IMR-90 (cell line): ENCODE results near the gene SAMSN1. TPM values are rescaled to one million over a fixed set of nuclear protein-coding genes. Genes with fewer than 3 reads are reported as not detected.

Experiments
- ATAC-seq: fragments of 200-7000 bp; cut with Tn5 transposase; 2 replicates; pipeline ENCODE4 v1.9.1; 2020; ENCODE audit warnings: low read depth, mild to moderate bottlenecking, moderate library complexity
- BruUV-seq: library from RNA; stranded (reverse); fragments of 400-500 nt; replicated peaks from 2 replicates; lab custom pipeline; 2021; lab: Mats Ljungman, UMichigan
- CTCF ChIA-PET: fragments of 300-600 bp; formaldehyde crosslinking; extraction: SDS; loops from one replicate; lab custom pipeline; 2021; ENCODE audit warnings: antibody characterized with exemption; lab: Yijun Ruan, JAX
- POLR2A ChIA-PET: fragments of 300-600 bp; sonication (Branson Sonifier 250); formaldehyde crosslinking; loops from one replicate; lab custom pipeline; 2022; ENCODE audit warnings: antibody characterized with exemption; ENCODE audit not compliant: unreplicated experiment; lab: Charles Lee
- DNase-seq: peaks from one replicate; pipeline ENCODE4 v3.0.0; 2013
- H2AFZ ChIP-seq: replicated peaks from 2 replicates; pipeline ENCODE3; 2013; ENCODE audit warnings: low read length, mild to moderate bottlenecking; ENCODE audit not compliant: poor library complexity
- H2AK5ac ChIP-seq: 2 replicates; pipeline ENCODE4 v1.6.1; 2013; ENCODE audit warnings: low read depth, low read length, inconsistent platforms
- H2AK9ac ChIP-seq: replicated peaks from 2 replicates; pipeline ENCODE3; 2013; ENCODE audit warnings: mild to moderate bottlenecking, low read depth, low read length, moderate library complexity; ENCODE audit not compliant: poor library complexity
- H2BK120ac ChIP-seq: 2 replicates; pipeline ENCODE4 v1.6.1; 2013; ENCODE audit warnings: low read depth, low read length, inconsistent platforms
- H2BK15ac ChIP-seq: 3 replicates; pipeline ENCODE4 v1.6.1; 2013; ENCODE audit warnings: low read depth, low read length, inconsistent platforms
- H2BK20ac ChIP-seq: 2 replicates; pipeline ENCODE4 v1.6.1; 2013; ENCODE audit warnings: low read depth, mild to moderate bottlenecking, inconsistent platforms, low read length, moderate library complexity
- H2BK5ac ChIP-seq: 2 replicates; pipeline ENCODE4 v1.6.1; 2013; ENCODE audit warnings: mild to moderate bottlenecking, low read depth, low read length, inconsistent platforms; ENCODE audit not compliant: poor library complexity, severe bottlenecking
- H3K14ac ChIP-seq: replicated peaks from 2 replicates; pipeline ENCODE4 v1.6.1; 2013; ENCODE audit warnings: low read depth, low read length, inconsistent platforms
- H3K18ac ChIP-seq: 2 replicates; pipeline ENCODE4 v1.6.1; 2013; ENCODE audit warnings: low read depth, low read length, control low read depth
- H3K23ac ChIP-seq: 2 replicates; pipeline ENCODE4 v1.6.1; 2013; ENCODE audit warnings: low read depth, low read length, inconsistent platforms
- H3K27ac ChIP-seq: 2 replicates; pipeline ENCODE4 v1.5.1; 2013; ENCODE audit warnings: mild to moderate bottlenecking, control low read depth, low read length; ENCODE audit not compliant: insufficient read depth
- H3K27me3 ChIP-seq: 2 replicates; pipeline ENCODE4 v1.6.1; 2013; ENCODE audit warnings: low read length; ENCODE audit not compliant: control insufficient read depth, insufficient read depth
- H3K36me3 ChIP-seq: 2 replicates; pipeline ENCODE4 v1.6.1; 2013; ENCODE audit warnings: low read length, mixed read lengths; ENCODE audit not compliant: control insufficient read depth, insufficient read depth
- H3K4ac ChIP-seq: 2 replicates; pipeline ENCODE4 v1.6.1; 2013; ENCODE audit warnings: low read depth, low read length, inconsistent platforms
- H3K4me1 ChIP-seq: 2 replicates; pipeline ENCODE4 v1.6.1; 2013; ENCODE audit warnings: low read length, mixed read lengths; ENCODE audit not compliant: control insufficient read depth, insufficient read depth
- H3K4me2 ChIP-seq: 2 replicates; pipeline ENCODE4 v1.6.1; 2013; ENCODE audit warnings: low read depth, mild to moderate bottlenecking, control low read depth, low read length, moderate library complexity
- H3K4me3 ChIP-seq: 2 replicates; pipeline ENCODE4 v1.5.1; 2013; ENCODE audit warnings: low read depth, mild to moderate bottlenecking, control low read depth, low read length, moderate library complexity; ENCODE audit not compliant: insufficient read depth
- H3K56ac ChIP-seq: 2 replicates; pipeline ENCODE4 v1.6.1; 2013; ENCODE audit warnings: low read length, inconsistent platforms; ENCODE audit not compliant: insufficient read depth; ENCODE audit errors: extremely low read depth
- H3K79me1 ChIP-seq, 2 experiments: 2 replicates each; pipeline ENCODE4 v1.6.1; 2013; ENCODE audit warnings: low read length in 2 of 2, inconsistent platforms in 1 of 2, low read depth in 1 of 2
- H3K9ac ChIP-seq: 2 replicates; pipeline ENCODE4 v1.6.1; 2013; ENCODE audit warnings: low read depth, low read length, control low read depth
- H3K9me1 ChIP-seq: 2 replicates; pipeline ENCODE4 v1.6.1; 2013; ENCODE audit warnings: low read length, inconsistent platforms; ENCODE audit not compliant: insufficient read depth
- H3K9me3 ChIP-seq: 2 replicates; pipeline ENCODE4 v1.6.1; 2013; ENCODE audit warnings: low read length; ENCODE audit not compliant: control insufficient read depth, insufficient read depth
- H4K20me1 ChIP-seq: 2 replicates; pipeline ENCODE4 v1.6.1; 2013; ENCODE audit warnings: low read length, inconsistent platforms; ENCODE audit not compliant: insufficient read depth
- H4K5ac ChIP-seq: 2 replicates; pipeline ENCODE4 v1.6.1; 2013; ENCODE audit warnings: mild to moderate bottlenecking, low read depth, low read length, control low read depth
- H4K8ac ChIP-seq, 2 experiments: 2 replicates each; pipeline ENCODE4 v1.6.1; 2013; ENCODE audit warnings: low read depth in 2 of 2, low read length in 2 of 2, control low read depth in 1 of 2, inconsistent platforms in 1 of 2
- H4K91ac ChIP-seq: 2 replicates; pipeline ENCODE4 v1.6.1; 2013; ENCODE audit warnings: low read depth, low read length, inconsistent platforms; ENCODE audit not compliant: insufficient read depth
- CEBPB ChIP-seq: IDR thresholded peaks from 2 replicates; pipeline ENCODE4 v1.6.1; 2012; ENCODE audit warnings: low read depth, low read length, improper control_type of control experiment
- CHD1 ChIP-seq: IDR thresholded peaks from 2 replicates; pipeline ENCODE4 v1.6.1; 2012; ENCODE audit warnings: low read depth, low read length, improper control_type of control experiment
- CTCF ChIP-seq: conservative IDR thresholded peaks from 2 replicates; pipeline ENCODE4 v1.5.1; 2012; ENCODE audit warnings: mild to moderate bottlenecking, low read depth, low read length, improper control_type of control experiment
- ELK1 ChIP-seq: fragments of 150-350 bp; IDR thresholded peaks from 2 replicates; pipeline ENCODE4 v1.6.1; 2016; ENCODE audit warnings: low read depth, mild to moderate bottlenecking, low read length, moderate library complexity, borderline replicate concordance
- MAFK ChIP-seq: IDR thresholded peaks from 2 replicates; pipeline ENCODE4 v1.6.1; 2012; ENCODE audit warnings: low read depth, low read length, improper control_type of control experiment
- MAZ ChIP-seq: IDR thresholded peaks from 2 replicates; pipeline ENCODE4 v1.6.1; 2012; ENCODE audit warnings: low read depth, mild to moderate bottlenecking, low read length, improper control_type of control experiment, moderate library complexity, borderline replicate concordance
- NFE2L2 ChIP-seq: fragments of 150-350 bp; IDR thresholded peaks from 2 replicates; pipeline ENCODE4 v1.6.1; 2016; ENCODE audit warnings: low read depth, mild to moderate bottlenecking, low read length
- RAD21 ChIP-seq: IDR thresholded peaks from 2 replicates; pipeline ENCODE4 v1.6.1; 2012; ENCODE audit warnings: low read length, improper control_type of control experiment
- SMC3 ChIP-seq: fragments of 150-350 bp; IDR thresholded peaks from 2 replicates; pipeline ENCODE4 v1.6.1; 2016; ENCODE audit warnings: low read depth, mild to moderate bottlenecking, antibody characterized with exemption, low read length, moderate library complexity
- USF2 ChIP-seq: fragments of 150-350 bp; IDR thresholded peaks from 2 replicates; pipeline ENCODE4 v1.6.1; 2017; ENCODE audit warnings: mild to moderate bottlenecking, antibody characterized with exemption, low read length, low read depth
- WGBS, 2 experiments: methylation state at CpG; one replicate each; pipeline versions ENCODE4 v1.1.5 to v1.1.7; 2013; ENCODE audit warnings: missing lambda C conversion rate in 2 of 2; ENCODE audit not compliant: insufficient read length in 1 of 2; ENCODE audit errors: extremely low coverage in 2 of 2; 5-methylcytosine and 5-hydroxymethylcytosine counted together
- dilution Hi-C: fragments of 300-500 bp; cut with HindIII; formaldehyde crosslinking; loops from one replicate; pipeline ENCODE4 v1.14.3; 2018; ENCODE audit warnings: low sequenced_read_pairs; ENCODE audit not compliant: unreplicated experiment
- in situ Hi-C: fragments of 300-500 bp; cut with MboI; formaldehyde crosslinking; loops from 3 replicates; pipeline ENCODE4 v1.14.3; 2019; ENCODE audit warnings: low sequenced_read_pairs, inconsistent platforms, mixed read lengths
- intact Hi-C: fragments of 100-400 bp; cut with micrococcal nuclease; formaldehyde crosslinking; loops from 2 replicates; pipeline ENCODE4 v1.10.0; 2022
- polyA plus RNA-seq, 3 experiments: library from polyadenylated mRNA; depleted of rRNA; stranded (reverse); fragments of >200 nt; gene quantifications; 2 replicates each; pipeline ENCODE4 v1.2.3, GENCODE V29; 2012; ENCODE audit warnings: low replicate concordance in 1 of 3
- total RNA-seq: library from RNA; depleted of rRNA; stranded (reverse); fragments of >200 nt; gene quantifications from 2 replicates; pipeline ENCODE4 v1.2.3, GENCODE V29; 2012

SAMSN1 gene
- total and polyA plus RNA-seq, 2 of the 4 experiments (the other 2 are of a cell fraction): not detected

- H3K9me1 ChIP-seq: no peaks in the 10 kb centered on the region
- H3K4me1 ChIP-seq: no peaks in the 10 kb centered on the region
- H3K14ac ChIP-seq: no peak overlapping the region
- no peak overlapping the region for H2BK15ac ChIP-seq
- no peaks in the 10 kb centered on the region for H4K20me1 ChIP-seq
- DNase-seq (no peak), ATAC-seq (no peak)
- no peaks in the 10 kb centered on the region; the same call in 1 of the 2 replicates for H3K9me3 ChIP-seq
- in situ Hi-C loops (no loop called here), dilution Hi-C loops (no loop called here), intact Hi-C loops (no loop called here)
- H3K36me3 ChIP-seq: no peaks in the 10 kb centered on the region
- H2AK5ac ChIP-seq: no peak overlapping the region
- no CpG with 5 or more reads among the region's 3 CpGs for WGBS, 2 experiments
- no peak overlapping the region for H4K91ac ChIP-seq
- no peak overlapping the region for H2BK5ac ChIP-seq
- H4K5ac ChIP-seq: no peak overlapping the region
- ChIA-PET POLR2A (no interaction called here), CTCF (no interaction called here)
- H3K18ac ChIP-seq: no peak overlapping the region
- no peak overlapping the region for H3K27ac ChIP-seq
- no peak overlapping the region for H3K23ac ChIP-seq
- no peak overlapping the region for H2BK120ac ChIP-seq
- H3K56ac ChIP-seq: no peak overlapping the region
- no peak overlapping the region for H2AFZ ChIP-seq
- no peak overlapping the region for H4K8ac ChIP-seq
- H3K4me2 ChIP-seq: no peak overlapping the region
- no peak overlapping the region for H2BK20ac ChIP-seq
- TF ChIP-seq RAD21 (no peak), MAFK (no peak), NFE2L2 (no peak), USF2 (no peak), SMC3 (no peak), ELK1 (no peak), CHD1 (no peak), CEBPB (no peak), MAZ (no peak), CTCF (no peak)
- H3K79me1 ChIP-seq: no peaks in the 10 kb centered on the region
- BruUV-seq: no TSS peak
- H3K4me3 ChIP-seq: no peak overlapping the region
- no peak overlapping the region for H3K4ac ChIP-seq
- no peaks in the 10 kb centered on the region for H3K27me3 ChIP-seq
- H3K9ac ChIP-seq: no peak overlapping the region
- H2AK9ac ChIP-seq: no peak overlapping the region
Observed at GRCh38 chr21:14550135-14550534, 4.0 kb upstream of the SAMSN1 start.
